MM.1S (cell line): ENCODE data around the gene LIPI.

Experiments
- CTCF ChIP-seq: fragments of 300-600 bp; sonication (generic); IDR thresholded peaks from 2 replicates; pipeline ENCODE4 v1.5.1; 2016; ENCODE audit warnings: antibody characterized with exemption, low read length, mixed read lengths
- EZH2 ChIP-seq: fragments of 300-600 bp; sonication (generic); optimal IDR thresholded peaks from 2 replicates; pipeline ENCODE3; 2017; ENCODE audit warnings: low read depth, mild to moderate bottlenecking, antibody characterized with exemption, low read length, mixed read lengths
- EZH2phosphoT487 ChIP-seq: fragments of 300-600 bp; sonication (generic); IDR thresholded peaks from 2 replicates; pipeline ENCODE4 v1.6.1; 2018; ENCODE audit warnings: antibody characterized with exemption, low read length

- no peak for TF ChIP-seq CTCF
- no peak for TF ChIP-seq EZH2
- no peak for TF ChIP-seq EZH2phosphoT487
Measured at GRCh38 chr21:14084701-14085100, 126.1 kb downstream of the LIPI start.
